ENCODE data around the gene ARHGAP9.

DNA sequence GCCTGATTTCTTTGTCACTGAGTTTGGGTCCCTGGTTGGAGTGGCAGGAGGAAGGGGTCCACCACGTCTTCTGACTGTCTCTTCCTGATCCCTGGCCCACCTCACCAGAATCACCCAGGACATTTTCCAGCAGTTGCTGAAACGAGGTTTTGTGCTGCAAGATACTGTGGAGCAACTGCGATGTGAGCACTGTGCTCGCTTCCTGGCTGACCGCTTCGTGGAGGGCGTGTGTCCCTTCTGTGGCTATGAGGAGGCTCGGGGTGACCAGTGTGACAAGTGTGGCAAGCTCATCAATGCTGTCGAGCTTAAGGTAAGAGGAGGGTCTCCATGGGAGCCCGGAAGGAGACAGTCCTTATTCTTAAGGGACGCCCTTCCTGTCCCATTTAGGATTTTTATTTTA is 20.5 kb upstream of the ARHGAP9 start:
- TF ChIP-seq, protein P1, sequence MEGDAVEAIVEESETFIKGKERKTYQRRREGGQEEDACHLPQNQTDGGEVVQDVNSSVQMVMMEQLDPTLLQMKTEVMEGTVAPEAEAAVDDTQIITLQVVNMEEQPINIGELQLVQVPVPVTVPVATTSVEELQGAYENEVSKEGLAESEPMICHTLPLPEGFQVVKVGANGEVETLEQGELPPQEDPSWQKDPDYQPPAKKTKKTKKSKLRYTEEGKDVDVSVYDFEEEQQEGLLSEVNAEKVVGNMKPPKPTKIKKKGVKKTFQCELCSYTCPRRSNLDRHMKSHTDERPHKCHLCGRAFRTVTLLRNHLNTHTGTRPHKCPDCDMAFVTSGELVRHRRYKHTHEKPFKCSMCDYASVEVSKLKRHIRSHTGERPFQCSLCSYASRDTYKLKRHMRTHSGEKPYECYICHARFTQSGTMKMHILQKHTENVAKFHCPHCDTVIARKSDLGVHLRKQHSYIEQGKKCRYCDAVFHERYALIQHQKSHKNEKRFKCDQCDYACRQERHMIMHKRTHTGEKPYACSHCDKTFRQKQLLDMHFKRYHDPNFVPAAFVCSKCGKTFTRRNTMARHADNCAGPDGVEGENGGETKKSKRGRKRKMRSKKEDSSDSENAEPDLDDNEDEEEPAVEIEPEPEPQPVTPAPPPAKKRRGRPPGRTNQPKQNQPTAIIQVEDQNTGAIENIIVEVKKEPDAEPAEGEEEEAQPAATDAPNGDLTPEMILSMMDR (IDR thresholded peaks at IDR 0.05) = no peak
- no peak for TF ChIP-seq POLR2AphosphoS5 (IDR thresholded peaks at IDR 0.05)

Measured in stomach (tissue), 4 donors.